Erythroblast (primary cell): ENCODE measurements around the gene MICAL3.
"Not testable (repeated sequence)": the region's sequence is repeated elsewhere in the genome, so short reads cannot be mapped to it uniquely, and the experiment has no call there.

Source experiments
- GATA1 ChIP-seq: IDR thresholded peaks from 2 replicates; pipeline ENCODE4 v1.6.1; 2011; ENCODE audit warnings: low read depth, mild to moderate bottlenecking, control low read depth, low read length, moderate library complexity
- POLR2A ChIP-seq: IDR thresholded peaks from 2 replicates; pipeline ENCODE4 v1.6.1; 2011; ENCODE audit warnings: mild to moderate bottlenecking, low read length

DNA sequence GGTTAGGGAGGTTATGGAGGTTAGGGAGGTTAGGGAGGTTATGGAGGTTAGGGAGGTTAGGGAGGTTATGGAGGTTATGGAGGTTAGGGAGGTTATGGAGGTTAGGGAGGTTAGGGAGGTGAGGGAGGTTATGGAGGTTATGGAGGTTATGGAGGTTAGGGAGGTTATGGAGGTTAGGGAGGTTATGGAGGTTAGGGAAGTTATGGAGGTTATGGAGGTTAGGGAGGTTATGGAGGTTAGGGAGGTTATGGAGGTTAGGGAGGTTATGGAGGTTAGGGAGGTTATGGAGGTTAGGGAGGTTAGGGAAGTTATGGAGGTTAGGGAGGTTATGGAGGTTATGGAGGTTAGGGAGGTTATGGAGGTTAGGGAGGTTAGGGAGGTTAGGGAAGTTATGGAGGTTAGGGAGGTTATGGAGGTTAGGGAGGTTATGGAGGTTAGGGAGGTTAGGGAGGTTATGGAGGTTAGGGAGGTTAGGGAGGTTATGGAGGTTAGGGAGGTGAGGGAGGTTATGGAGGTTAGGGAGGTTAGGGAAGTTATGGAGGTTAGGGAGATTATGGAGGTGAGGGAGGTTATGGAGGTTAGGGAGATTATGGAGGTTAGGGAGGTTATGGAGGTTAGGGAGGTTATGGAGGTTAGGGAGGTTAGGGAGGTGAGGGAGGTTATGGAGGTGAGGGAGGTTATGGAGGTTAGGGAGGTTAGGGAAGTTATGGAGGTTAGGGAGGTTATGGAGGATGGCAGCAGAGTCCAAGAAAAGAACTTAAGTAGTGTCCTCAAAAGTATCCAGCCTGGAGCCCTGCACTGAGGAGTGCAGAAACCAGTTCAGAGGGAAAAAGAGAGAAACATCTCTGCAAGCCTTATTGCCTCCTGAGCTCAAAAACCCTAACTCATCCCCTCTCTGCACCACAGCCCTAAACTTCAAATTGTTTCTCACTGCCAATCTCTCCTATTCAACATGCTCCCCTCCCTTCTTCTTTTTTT, 147.2 kb downstream of the MICAL3 start:
- TF ChIP-seq POLR2A = peak; percentile 23
- not testable (repeated sequence) for TF ChIP-seq GATA1
